Neural progenitor cell (in vitro differentiated cells): ENCODE measurements around the gene GNAQ. TPM values are rescaled to one million over a fixed set of nuclear protein-coding genes. Genes with fewer than 3 reads are reported as not detected.

Source experiments
- DNase-seq: peaks from one replicate; pipeline ENCODE4 v3.0.0-alpha.2; 2016; ENCODE audit warnings: low spot score
- H2AFZ ChIP-seq: fragments of 200-600 bp; sonication (generic); replicated peaks from 2 replicates; pipeline ENCODE4 v1.6.1; 2016; ENCODE audit warnings: antibody characterized with exemption
- H3F3A ChIP-seq: fragments of 200-600 bp; sonication (generic); 2 replicates; pipeline ENCODE4 v1.6.1; 2016; ENCODE audit warnings: antibody characterized with exemption, low read depth
- H3K27ac ChIP-seq: fragments of 200-600 bp; sonication (generic); 2 replicates; pipeline ENCODE4 v1.5.1; 2016; ENCODE audit warnings: mild to moderate bottlenecking
- H3K27me3 ChIP-seq: fragments of 200-600 bp; sonication (generic); 2 replicates; pipeline ENCODE4 v1.6.1; 2016; ENCODE audit warnings: mild to moderate bottlenecking, moderate library complexity
- H3K36me3 ChIP-seq: fragments of 200-600 bp; sonication (generic); 2 replicates; pipeline ENCODE4 v1.5.1; 2016
- H3K4me1 ChIP-seq: fragments of 200-600 bp; sonication (generic); 2 replicates; pipeline ENCODE4 v1.6.1; 2016; ENCODE audit warnings: mixed run types
- H3K4me2 ChIP-seq: fragments of 200-600 bp; sonication (generic); 2 replicates; pipeline ENCODE4 v1.6.1; 2016
- H3K4me3 ChIP-seq: fragments of 200-600 bp; sonication (generic); 2 replicates; pipeline ENCODE4 v1.5.1; 2016
- H3K79me2 ChIP-seq: fragments of 200-600 bp; sonication (generic); 2 replicates; pipeline ENCODE4 v1.6.1; 2016; ENCODE audit warnings: low read depth
- H3K9ac ChIP-seq: fragments of 200-600 bp; sonication (generic); 2 replicates; pipeline ENCODE4 v1.6.1; 2016
- H3K9me3 ChIP-seq: fragments of 200-600 bp; sonication (generic); 2 replicates; pipeline ENCODE4 v1.5.1; 2016; ENCODE audit warnings: low read depth
- H4K20me1 ChIP-seq: fragments of 200-600 bp; sonication (generic); 2 replicates; pipeline ENCODE4 v1.6.1; 2016; ENCODE audit warnings: low read depth
- H3K27ac Mint-ChIP-seq: 3 replicates; pipeline ENCODE4 v1.8.0; 2021; ENCODE audit warnings: mixed read lengths
- H3K27me3 Mint-ChIP-seq: 2 replicates; pipeline ENCODE4 v1.8.0; 2022; ENCODE audit warnings: low read depth, mild to moderate bottlenecking, inconsistent platforms, moderate library complexity, mixed read lengths; ENCODE audit not compliant: insufficient read depth
- H3K36me3 Mint-ChIP-seq: 3 replicates; pipeline ENCODE4 v1.8.0; 2021; ENCODE audit warnings: mixed read lengths
- H3K4me1 Mint-ChIP-seq: 3 replicates; pipeline ENCODE4 v1.8.0; 2021; ENCODE audit warnings: mixed read lengths
- H3K4me3 Mint-ChIP-seq: 3 replicates; pipeline ENCODE4 v1.8.0; 2021; ENCODE audit warnings: mild to moderate bottlenecking, moderate library complexity, mixed read lengths
- H3K9me3 Mint-ChIP-seq: 3 replicates; pipeline ENCODE4 v1.8.0; 2020; ENCODE audit warnings: mixed read lengths
- EZH2 ChIP-seq: fragments of 200-600 bp; sonication (generic); IDR thresholded peaks from 2 replicates; pipeline ENCODE4 v1.6.1; 2017; ENCODE audit warnings: antibody characterized with exemption, mild to moderate bottlenecking, moderate library complexity
- EZH2phosphoT487 ChIP-seq: fragments of 200-600 bp; sonication (generic); IDR thresholded peaks from 2 replicates; pipeline ENCODE4 v1.6.1; 2017; ENCODE audit warnings: antibody characterized with exemption
- total RNA-seq: library from RNA; depleted of rRNA; stranded (reverse); fragments of >200 nt; gene quantifications from 2 replicates; pipeline ENCODE4 v1.2.3, GENCODE V29; 2015; ENCODE audit warnings: low replicate concordance
- TF ChIP-seq, protein P1 (sequence below): fragments of 200-600 bp; sonication (generic); IDR thresholded peaks from 2 replicates; pipeline ENCODE4 v1.5.1; 2017; ENCODE audit warnings: antibody characterized with exemption, mild to moderate bottlenecking

The GNAQ gene
- total RNA-seq, 1 donor from 2014 or later, result 87.9 TPM

GRCh38 chr9:78028926-78029325 is 2.7 kb downstream of the GNAQ start:
- H3K27me3 Mint-ChIP-seq, result peaks cover 6% of the 10 kb centered on the region
- no peaks in the 10 kb centered on the region for H3K27me3 ChIP-seq
- DNase-seq, result no peak
- H3K9me3 ChIP-seq, result no peaks in the 10 kb centered on the region
- H3K36me3 Mint-ChIP-seq, result peaks cover 7% of the 10 kb centered on the region
- H3K79me2 ChIP-seq, result peaks cover 71% of the 10 kb centered on the region
- H3K9ac ChIP-seq, result no peak overlapping the region
- H4K20me1 ChIP-seq, result peaks cover 46% of the 10 kb centered on the region
- peaks cover 32% of the 10 kb centered on the region for H3K4me1 Mint-ChIP-seq
- peaks cover 33% of the 10 kb centered on the region for H3K4me1 ChIP-seq
- peaks cover 26% of the 10 kb centered on the region for H3F3A ChIP-seq
- no peak overlapping the region for H2AFZ ChIP-seq
- no peak overlapping the region for H3K27ac ChIP-seq
- peak overlapping the region; percentile 96 for H3K4me3 Mint-ChIP-seq
- no peaks in the 10 kb centered on the region for H3K36me3 ChIP-seq
- H3K4me3 ChIP-seq, result peak overlapping the region; percentile 92
- peak overlapping the region; percentile 83 for H3K4me2 ChIP-seq
- H3K27ac Mint-ChIP-seq, result no peak overlapping the region
- TF ChIP-seq EZH2phosphoT487 (no peak), EZH2 (no peak)
- TF ChIP-seq, protein P1, sequence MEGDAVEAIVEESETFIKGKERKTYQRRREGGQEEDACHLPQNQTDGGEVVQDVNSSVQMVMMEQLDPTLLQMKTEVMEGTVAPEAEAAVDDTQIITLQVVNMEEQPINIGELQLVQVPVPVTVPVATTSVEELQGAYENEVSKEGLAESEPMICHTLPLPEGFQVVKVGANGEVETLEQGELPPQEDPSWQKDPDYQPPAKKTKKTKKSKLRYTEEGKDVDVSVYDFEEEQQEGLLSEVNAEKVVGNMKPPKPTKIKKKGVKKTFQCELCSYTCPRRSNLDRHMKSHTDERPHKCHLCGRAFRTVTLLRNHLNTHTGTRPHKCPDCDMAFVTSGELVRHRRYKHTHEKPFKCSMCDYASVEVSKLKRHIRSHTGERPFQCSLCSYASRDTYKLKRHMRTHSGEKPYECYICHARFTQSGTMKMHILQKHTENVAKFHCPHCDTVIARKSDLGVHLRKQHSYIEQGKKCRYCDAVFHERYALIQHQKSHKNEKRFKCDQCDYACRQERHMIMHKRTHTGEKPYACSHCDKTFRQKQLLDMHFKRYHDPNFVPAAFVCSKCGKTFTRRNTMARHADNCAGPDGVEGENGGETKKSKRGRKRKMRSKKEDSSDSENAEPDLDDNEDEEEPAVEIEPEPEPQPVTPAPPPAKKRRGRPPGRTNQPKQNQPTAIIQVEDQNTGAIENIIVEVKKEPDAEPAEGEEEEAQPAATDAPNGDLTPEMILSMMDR, result no peak
- peaks cover 6% of the 10 kb centered on the region for H3K9me3 Mint-ChIP-seq

- peaks cover 66% of the 10 kb centered on the region for H4K20me1 ChIP-seq
- peaks cover 6% of the 10 kb centered on the region for H3K27me3 Mint-ChIP-seq
These were observed 4.7 kb downstream of the GNAQ start for GRCh38 chr9:78026947-78027346.

DNA sequence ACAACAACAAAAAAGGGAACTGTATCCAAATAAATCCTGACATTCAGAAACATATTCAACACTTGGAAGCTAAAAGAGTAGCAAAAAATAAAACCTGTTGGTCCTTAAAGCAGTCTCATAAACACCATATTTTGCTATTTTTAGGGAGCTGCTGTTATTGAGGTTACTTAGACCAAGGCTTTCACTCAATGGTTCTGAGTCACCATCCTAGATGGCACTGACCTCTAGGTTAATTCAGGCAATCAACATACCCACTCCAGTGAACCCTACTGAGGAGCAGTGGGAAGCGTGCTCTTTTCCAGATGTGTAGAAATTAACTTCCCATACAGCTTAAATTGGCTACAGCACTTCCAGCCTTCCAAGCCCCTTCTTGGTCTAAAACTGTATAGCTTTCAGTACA is 5.2 kb downstream of the GNAQ start:
- H3K79me2 ChIP-seq, result peaks cover 96% of the 10 kb centered on the region
- H3K4me1 ChIP-seq, result peaks cover 47% of the 10 kb centered on the region
- TF ChIP-seq EZH2phosphoT487 (no peak), EZH2 (no peak)
- TF ChIP-seq, protein P1, result no peak
- H3K4me3 ChIP-seq, result no peak overlapping the region
- H3K27ac ChIP-seq, result no peak overlapping the region
- peaks cover 6% of the 10 kb centered on the region for H3K27me3 Mint-ChIP-seq
- peaks cover 45% of the 10 kb centered on the region for H3K4me1 Mint-ChIP-seq
- no peaks in the 10 kb centered on the region for H3K36me3 ChIP-seq
- no peak overlapping the region for H3K4me3 Mint-ChIP-seq
- peaks cover 71% of the 10 kb centered on the region for H4K20me1 ChIP-seq
- DNase-seq, result no peak
- H3K36me3 Mint-ChIP-seq, result peaks cover 15% of the 10 kb centered on the region
- H3K27ac Mint-ChIP-seq, result no peak overlapping the region
- peaks cover 23% of the 10 kb centered on the region for H3F3A ChIP-seq
- H2AFZ ChIP-seq, result no peak overlapping the region
- H3K9ac ChIP-seq, result no peak overlapping the region
- H3K9me3 ChIP-seq, result no peaks in the 10 kb centered on the region
- H3K27me3 ChIP-seq, result no peaks in the 10 kb centered on the region
- H3K4me2 ChIP-seq, result no peak overlapping the region
- peaks cover 6% of the 10 kb centered on the region for H3K9me3 Mint-ChIP-seq

More at GRCh38 chr9:78026947-78027346, 4.7 kb downstream of the GNAQ start:
- no peak overlapping the region for H2AFZ ChIP-seq
- no peak overlapping the region for H3K27ac ChIP-seq
- Mint-ChIP-seq H3K4me3 (no peak overlapping the region), H3K9me3 (peaks cover 6% of the 10 kb centered on the region), H3K4me1 (peaks cover 39% of the 10 kb centered on the region), H3K36me3 (peaks cover 13% of the 10 kb centered on the region), H3K27ac (no peak overlapping the region)
- peaks cover 91% of the 10 kb centered on the region for H3K79me2 ChIP-seq
- DNase-seq, result no peak
- H3K4me2 ChIP-seq, result no peak overlapping the region
- TF ChIP-seq EZH2phosphoT487 (no peak), EZH2 (no peak)
- TF ChIP-seq, protein P1, result no peak
- no peaks in the 10 kb centered on the region for H3K36me3 ChIP-seq
- no peak overlapping the region for H3K9ac ChIP-seq
- H3K9me3 ChIP-seq, result no peaks in the 10 kb centered on the region
- H3K4me3 ChIP-seq, result no peak overlapping the region
- H3K4me1 ChIP-seq, result peaks cover 42% of the 10 kb centered on the region
- no peaks in the 10 kb centered on the region for H3K27me3 ChIP-seq
- peaks cover 23% of the 10 kb centered on the region for H3F3A ChIP-seq
